GM21381 (cell line): ENCODE results near the gene AHNAK2.

Experiments used
- ATAC-seq: cut with Tn5 transposase; IDR thresholded peaks from one replicate; pipeline ENCODE4 v1.9.1; 2021; ENCODE audit warnings: mild to moderate bottlenecking, moderate library complexity; ENCODE audit not compliant: unreplicated experiment

The AHNAK2 gene

GRCh38 chr14:104888489-104889374 is 89.4 kb downstream of the AHNAK2 start:
- no peak for ATAC-seq

DNA sequence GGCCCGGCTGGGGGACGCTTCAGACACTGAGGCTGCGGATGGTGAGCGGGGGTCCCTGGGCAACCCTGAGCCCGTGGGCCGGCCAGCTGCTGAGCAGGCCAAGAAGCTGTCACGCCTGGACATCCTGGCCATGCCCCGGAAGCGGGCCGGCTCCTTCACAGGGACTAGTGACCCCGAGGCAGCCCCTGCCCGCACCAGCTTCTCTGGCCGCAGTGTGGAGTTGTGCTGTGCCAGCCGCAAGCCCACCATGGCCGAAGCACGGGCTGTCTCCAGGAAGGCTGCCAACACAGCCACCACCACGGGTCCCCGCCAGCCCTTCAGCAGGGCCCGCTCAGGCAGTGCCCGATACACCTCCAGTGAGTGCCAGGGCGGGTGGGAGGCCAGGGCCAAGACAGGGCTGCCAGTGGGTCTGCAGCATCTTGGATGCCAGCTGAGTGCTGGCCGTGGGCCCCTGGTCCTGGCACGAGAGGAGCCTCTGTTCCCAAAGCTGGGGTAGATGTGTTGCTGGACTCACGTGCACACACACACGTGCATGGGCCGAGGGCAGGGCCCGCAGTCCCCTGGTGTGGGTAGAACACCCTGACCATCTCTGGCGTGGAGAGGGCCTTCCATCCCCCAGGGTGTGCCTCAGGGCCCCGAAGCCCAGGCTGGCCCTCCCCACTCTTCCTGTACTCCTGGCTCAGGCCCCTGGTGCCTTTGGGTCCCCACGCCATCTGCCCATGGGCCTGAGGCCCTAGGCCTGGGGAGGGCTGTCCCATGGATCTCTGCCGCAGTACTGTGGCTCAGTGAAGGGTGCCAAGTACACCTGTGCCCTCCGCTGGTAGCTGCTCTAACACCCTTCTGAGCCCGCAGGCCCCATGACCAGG is 90.3 kb downstream of the AHNAK2 start:
- no peak for ATAC-seq
